ENCODE data around the gene FOXP1. TPM values are rescaled to one million over a fixed set of nuclear protein-coding genes. Genes with fewer than 3 reads are reported as not detected.

The FOXP1 gene
- total RNA-seq, 1 experiment from 2014 or later, result 75.3 TPM

- no peaks in the 10 kb centered on the region for H4K20me1 ChIP-seq (ENCODE audit: control insufficient read depth, insufficient read depth, insufficient read length)
- WGBS (ENCODE audit: extremely low coverage, insufficient read length, low lambda C conversion rate), result no CpG with 5 or more reads among the region's 4 CpGs
- no peaks in the 10 kb centered on the region for H3K9me3 ChIP-seq (ENCODE audit: control insufficient read depth, low read depth, low read length)
- H3K9ac ChIP-seq (ENCODE audit: extremely low read depth, insufficient read length, low read length), result no peak overlapping the region
- TF ChIP-seq CTCF (conservative IDR thresholded peaks at IDR 0.05), result no peak
- H3K4me1 ChIP-seq (ENCODE audit: insufficient read depth, low read length), result peaks cover 4% of the 10 kb centered on the region; the same call in 1 of the 2 replicates
- no peak overlapping the region for H3K27ac ChIP-seq (ENCODE audit: insufficient read length, low read depth, low read length)
- H4K91ac ChIP-seq (ENCODE audit: insufficient read length, low read depth, low read length), result no peak overlapping the region
- H2AK5ac ChIP-seq (ENCODE audit: insufficient read length, low read length), result no peak overlapping the region
- H3K27me3 ChIP-seq (ENCODE audit: insufficient read depth, low read length), result no peaks in the 10 kb centered on the region
- Mint-ChIP-seq H3K36me3 (ENCODE audit: insufficient read depth in 1 of 3, low read depth in 3 of 3) (no peaks in the 10 kb centered on the region), H3K4me1 (peaks cover 11 to 41% of the 10 kb centered on the region in 2 experiments), H3K27me3 (ENCODE audit: low read depth) (no peaks in the 10 kb centered on the region), H3K4me3 (no peak overlapping the region), H3K9me3 (no peaks in the 10 kb centered on the region), H3K27ac (no peak overlapping the region)
- no peak overlapping the region for H3T11ph ChIP-seq (ENCODE audit: low read length)
- H3K23ac ChIP-seq (ENCODE audit: insufficient read length, low read depth, low read length), result no peak overlapping the region
- no peak overlapping the region for H2BK15ac ChIP-seq (ENCODE audit: low read depth, low read length)
- H2BK5ac ChIP-seq (ENCODE audit: insufficient read length, low read length), result no peak overlapping the region
- H3K79me2 ChIP-seq (ENCODE audit: insufficient read depth, low read length), result no peaks in the 10 kb centered on the region
- H4K8ac ChIP-seq (replicated peaks; ENCODE audit: insufficient read length, low read depth, low read length), result no peak overlapping the region
- no peak overlapping the region for H3K4me2 ChIP-seq (ENCODE audit: insufficient read depth, insufficient read length, low read length)
- H3K23me2 ChIP-seq (ENCODE audit: insufficient read length, low read depth, low read length, poor library complexity, severe bottlenecking), result no peaks in the 10 kb centered on the region
- no peak overlapping the region for H2BK20ac ChIP-seq (ENCODE audit: low read depth, low read length, poor library complexity, severe bottlenecking)
- H3K4ac ChIP-seq (ENCODE audit: low read depth, low read length), result no peak overlapping the region
- DNase-seq, result no peak
- no peak overlapping the region for H4K5ac ChIP-seq (ENCODE audit: insufficient read length, low read depth, low read length)
- no peak overlapping the region for H2BK12ac ChIP-seq (ENCODE audit: insufficient read length, low read depth, low read length)
- no peak overlapping the region for H2AFZ ChIP-seq (ENCODE audit: low read length)
- no peak overlapping the region; the same call in 1 of the 2 replicates for H3K14ac ChIP-seq (ENCODE audit: insufficient read depth, low read length)
- no peak overlapping the region for H2BK120ac ChIP-seq (ENCODE audit: low read depth, low read length, poor library complexity, severe bottlenecking)
- H3K56ac ChIP-seq (ENCODE audit: insufficient read length, low read depth, low read length), result no peak overlapping the region
- no peaks in the 10 kb centered on the region for H3K79me1 ChIP-seq (ENCODE audit: insufficient read depth, low read depth, low read length, poor library complexity, severe bottlenecking)
- H3K18ac ChIP-seq (ENCODE audit: insufficient read length, low read depth, low read length), result no peak overlapping the region
Measured at GRCh38 chr3:71456156-71456555, 127.4 kb downstream of the FOXP1 start.

All from H9 (cell line).